ENCODE results near the gene STK32C. TPM values are rescaled to one million over a fixed set of nuclear protein-coding genes. Genes with fewer than 3 reads are reported as not detected.

Gene STK32C
- total and polyA plus RNA-seq, 10 of the 15 experiments (the other 5 are each of a cell fraction or from before 2014, with no cell fraction given): 1.5 to 18.1 (median 6.4) TPM

DNA sequence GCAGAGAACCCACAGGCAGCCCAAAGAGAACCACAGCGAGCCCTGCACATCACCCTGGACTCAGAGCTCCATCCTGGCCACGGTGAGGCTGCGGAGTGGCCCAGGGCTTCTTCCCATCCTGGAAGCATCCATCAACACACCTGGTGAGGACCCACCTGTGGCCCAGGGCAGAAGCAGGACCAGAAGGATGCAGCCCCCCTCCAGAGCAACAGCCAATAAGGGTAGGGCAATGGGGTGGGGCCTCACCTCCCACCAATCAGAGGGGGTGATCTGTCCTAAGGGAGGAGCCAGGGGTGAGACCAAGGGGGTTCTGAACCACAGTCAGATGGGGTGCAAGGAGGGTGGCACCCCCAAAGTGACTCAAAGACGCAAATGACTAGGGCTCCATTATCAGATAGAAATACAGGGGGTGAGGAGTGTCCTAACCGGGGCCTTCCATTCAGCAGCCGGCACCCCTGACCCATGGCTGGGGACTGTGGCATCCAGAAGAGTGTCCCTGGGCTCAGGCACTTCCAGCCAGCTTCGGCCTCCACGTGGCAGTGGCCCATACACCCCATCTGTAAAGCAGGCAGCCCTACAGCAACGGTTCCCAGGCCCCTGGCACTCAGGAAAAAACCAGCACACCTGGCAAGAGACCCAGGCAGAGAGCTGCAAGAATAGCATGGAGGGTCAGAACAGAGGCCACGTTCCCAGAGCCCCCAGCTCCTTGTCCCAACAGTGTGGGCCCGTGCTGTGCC is 36.9 kb downstream of the STK32C start:
- Histone ChIP-seq H3K36me3 (ENCODE audit: control insufficient read depth in 2 of 2, insufficient read depth in 2 of 2, low read length in 1 of 2) (no peaks in the 10 kb centered on the region; a peak in 1 of 4 replicates), H3K4me2 (ENCODE audit: control insufficient read depth, insufficient read depth) (no peak overlapping the region), H3K4me1 (ENCODE audit: control insufficient read depth, insufficient read depth, low read length) (no peaks in the 10 kb centered on the region), H3K9me3 (replicated peaks; ENCODE audit: control insufficient read depth, insufficient read depth, low read length) (no peaks in the 10 kb centered on the region), H3K9ac (ENCODE audit: control insufficient read depth, insufficient read depth, low read length) (no peak overlapping the region), H4K20me1 (ENCODE audit: control insufficient read depth, insufficient read depth) (no peaks in the 10 kb centered on the region), H3K4me3 (no peak overlapping the region), H3K79me2 (ENCODE audit: control insufficient read depth, insufficient read depth, low read length) (no peaks in the 10 kb centered on the region), H3K27ac (ENCODE audit: control insufficient read depth, insufficient read depth) (no peak overlapping the region), H2AFZ (ENCODE audit: control insufficient read depth, low read depth, low read length) (no peak overlapping the region), H3K27me3 (replicated peaks in 1 of 2; ENCODE audit: control insufficient read depth in 2 of 2, insufficient read depth in 2 of 2, low read length in 1 of 2) (no peaks in the 10 kb centered on the region)
- ChIA-PET SMC1A (ENCODE audit: uncharacterized antibody, unreplicated experiment) (no interaction called here), POLR2A (no interaction called here), CTCF (no interaction called here), RAD21 (ENCODE audit: unreplicated experiment) (no interaction called here)
- in situ Hi-C loops (cut with MboI): no loop called here
- BruUV-seq (replicated peaks): no TSS peak
- ATAC-seq (no peak), DNase-seq (ENCODE audit: low read depth, low spot score) (no peak), FAIRE-seq (no peak)
- 35% methylated on average over 11 of the region's 11 CpGs for WGBS (ENCODE audit: insufficient coverage, insufficient replicate concordance, low lambda C conversion rate, missing lambda C conversion rate)
- intact Hi-C loops (cut with micrococcal nuclease; ENCODE audit: unreplicated experiment): no loop called here
- TF ChIP-seq WRNIP1 (IDR thresholded peaks at IDR 0.05; ENCODE audit: borderline replicate concordance, low read depth, low read length) (no peak), CBFB (IDR thresholded peaks at IDR 0.05; ENCODE audit: low read depth) (no peak), CHD4 (IDR thresholded peaks at IDR 0.05) (no peak), CBX3 (IDR thresholded peaks at IDR 0.05; ENCODE audit: borderline replicate concordance, low read depth) (no peak), BHLHE40 (IDR thresholded peaks at IDR 0.05; ENCODE audit: borderline replicate concordance in 1 of 2, low read depth in 2 of 2, low read length in 1 of 2) (no peak), CHD2 (IDR thresholded peaks at IDR 0.05; ENCODE audit: borderline replicate concordance, low read depth, low read length) (no peak), IRF4 (IDR thresholded peaks at IDR 0.05; ENCODE audit: low read depth, low read length) (no peak), BACH1 (IDR thresholded peaks at IDR 0.05; ENCODE audit: borderline replicate concordance) (no peak), NFYA (IDR thresholded peaks at IDR 0.05; ENCODE audit: borderline replicate concordance, low read depth, low read length) (no peak), STAT1 (conservative IDR thresholded peaks at IDR 0.05) (no peak)
- TF ChIP-seq, protein P1, sequence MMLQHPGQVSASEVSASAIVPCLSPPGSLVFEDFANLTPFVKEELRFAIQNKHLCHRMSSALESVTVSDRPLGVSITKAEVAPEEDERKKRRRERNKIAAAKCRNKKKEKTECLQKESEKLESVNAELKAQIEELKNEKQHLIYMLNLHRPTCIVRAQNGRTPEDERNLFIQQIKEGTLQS (IDR thresholded peaks at IDR 0.05; ENCODE audit: borderline replicate concordance, extremely low read depth, low read depth, low read length): no peak
- TF ChIP-seq, protein P2, sequence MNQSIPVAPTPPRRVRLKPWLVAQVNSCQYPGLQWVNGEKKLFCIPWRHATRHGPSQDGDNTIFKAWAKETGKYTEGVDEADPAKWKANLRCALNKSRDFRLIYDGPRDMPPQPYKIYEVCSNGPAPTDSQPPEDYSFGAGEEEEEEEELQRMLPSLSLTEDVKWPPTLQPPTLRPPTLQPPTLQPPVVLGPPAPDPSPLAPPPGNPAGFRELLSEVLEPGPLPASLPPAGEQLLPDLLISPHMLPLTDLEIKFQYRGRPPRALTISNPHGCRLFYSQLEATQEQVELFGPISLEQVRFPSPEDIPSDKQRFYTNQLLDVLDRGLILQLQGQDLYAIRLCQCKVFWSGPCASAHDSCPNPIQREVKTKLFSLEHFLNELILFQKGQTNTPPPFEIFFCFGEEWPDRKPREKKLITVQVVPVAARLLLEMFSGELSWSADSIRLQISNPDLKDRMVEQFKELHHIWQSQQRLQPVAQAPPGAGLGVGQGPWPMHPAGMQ (IDR thresholded peaks at IDR 0.05; ENCODE audit: borderline replicate concordance): no peak
- TF ChIP-seq, protein P3, sequence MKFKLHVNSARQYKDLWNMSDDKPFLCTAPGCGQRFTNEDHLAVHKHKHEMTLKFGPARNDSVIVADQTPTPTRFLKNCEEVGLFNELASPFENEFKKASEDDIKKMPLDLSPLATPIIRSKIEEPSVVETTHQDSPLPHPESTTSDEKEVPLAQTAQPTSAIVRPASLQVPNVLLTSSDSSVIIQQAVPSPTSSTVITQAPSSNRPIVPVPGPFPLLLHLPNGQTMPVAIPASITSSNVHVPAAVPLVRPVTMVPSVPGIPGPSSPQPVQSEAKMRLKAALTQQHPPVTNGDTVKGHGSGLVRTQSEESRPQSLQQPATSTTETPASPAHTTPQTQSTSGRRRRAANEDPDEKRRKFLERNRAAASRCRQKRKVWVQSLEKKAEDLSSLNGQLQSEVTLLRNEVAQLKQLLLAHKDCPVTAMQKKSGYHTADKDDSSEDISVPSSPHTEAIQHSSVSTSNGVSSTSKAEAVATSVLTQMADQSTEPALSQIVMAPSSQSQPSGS (IDR thresholded peaks at IDR 0.05; ENCODE audit: low read length): no peak

Data from GM12878 (cell line).